ENCODE measurements around the gene LAMA2. TPM values are rescaled to one million over a fixed set of nuclear protein-coding genes. Genes with fewer than 3 reads are reported as not detected.

The LAMA2 gene
- polyA plus RNA-seq, 1 of the 3 experiments (the other 2 are of a cell fraction): 0.92 TPM

GRCh38 chr6:129495652-129496051 lies 612.7 kb downstream of the LAMA2 start:
- WGBS (ENCODE audit: low lambda C conversion rate): 69% methylated on average over 2 of the region's 2 CpGs
- Histone ChIP-seq H3K27me3 (ENCODE audit: insufficient read depth) (no peaks in the 10 kb centered on the region), H3K9ac (no peak overlapping the region), H3K79me2 (ENCODE audit: insufficient read depth) (no peaks in the 10 kb centered on the region), H3K4me3 (ENCODE audit: low read depth in 2 of 2, low read length in 1 of 2) (no peak overlapping the region), H3K27ac (ENCODE audit: low read depth in 2 of 2, low read length in 1 of 2) (no peak overlapping the region), H4K20me1 (ENCODE audit: insufficient read depth) (no peaks in the 10 kb centered on the region), H3K36me3 (replicated peaks in 1 of 2; ENCODE audit: control insufficient read depth in 1 of 2, insufficient read depth in 2 of 2, low read length in 1 of 2) (peaks cover 0 to 3% of the 10 kb centered on the region in 2 experiments), H3K4me2 (no peak overlapping the region), H3K4me1 (ENCODE audit: control insufficient read depth in 1 of 2, insufficient read depth in 2 of 2, low read depth in 1 of 2, low read length in 1 of 2) (peaks cover 2 to 57% of the 10 kb centered on the region in 2 experiments), H3K9me3 (no peaks in the 10 kb centered on the region), H3F3A (replicated peaks; ENCODE audit: insufficient read depth) (peaks cover 77% of the 10 kb centered on the region), H3K9me2 (no peaks in the 10 kb centered on the region), H2AFZ (ENCODE audit: low read depth) (no peak overlapping the region)
- POLR2A ChIA-PET: no interaction called here
- TF ChIP-seq POLR2AphosphoS5 (IDR thresholded peaks at IDR 0.05; ENCODE audit: low read depth, low read length) (no peak), PBX3 (IDR thresholded peaks at IDR 0.05) (no peak), EP300 (IDR thresholded peaks at IDR 0.05; ENCODE audit: borderline replicate concordance in 1 of 2, low read depth in 1 of 2, low read length in 1 of 2) (no peak), SMC3 (IDR thresholded peaks at IDR 0.05; ENCODE audit: low read depth, low read length) (no peak), RCOR1 (IDR thresholded peaks at IDR 0.05; ENCODE audit: low read length) (no peak), RFX5 (IDR thresholded peaks at IDR 0.05; ENCODE audit: low read length) (no peak), MXI1 (IDR thresholded peaks at IDR 0.05; ENCODE audit: low read depth, low read length) (no peak), USF2 (IDR thresholded peaks at IDR 0.05; ENCODE audit: borderline replicate concordance, low read depth, low read length) (no peak), TCF12 (IDR thresholded peaks at IDR 0.05) (no peak), MAX (IDR thresholded peaks at IDR 0.05; ENCODE audit: low read depth) (no peak), GABPA (IDR thresholded peaks at IDR 0.05; ENCODE audit: low read depth) (no peak), FOXJ3 (CRISPR knock-in tag; IDR thresholded peaks at IDR 0.05) (no peak), RAD21 (IDR thresholded peaks at IDR 0.05; ENCODE audit: low read length) (no peak), ZBTB33 (IDR thresholded peaks at IDR 0.05; ENCODE audit: borderline replicate concordance, low read depth) (no peak), CTCF (IDR thresholded peaks at IDR 0.05) (no peak), FOSL2 (IDR thresholded peaks at IDR 0.05; ENCODE audit: borderline replicate concordance, low read depth) (no peak), REST (IDR thresholded peaks at IDR 0.05; ENCODE audit: low read depth, low read length) (no peak)
- CTCF ChIA-PET: no interaction called here
- no peak for DNase-seq

Data from SK-N-SH (cell line).